Suppressor macrophage (primary cell): Measurements from ENCODE around the gene NUDT15.
A peak's percentile ranks its signal among the peaks of the same experiment; 100 is the strongest.
"Not testable (repeated sequence)": the region's sequence is repeated elsewhere in the genome, so short reads cannot be mapped to it uniquely, and the experiment has no call there.

Experiments used
- DNase-seq, 4 experiments: peaks; one replicate each; pipeline ENCODE4 v3.0.0-alpha.2; 2020 to 2022
- total RNA-seq, 17 experiments: gene quantifications; one replicate each; lab custom pipeline; 2026; ENCODE audit warnings: mixed read lengths in 6 of 17, inconsistent platforms in 3 of 17; lab: John Stamatoyannopoulos, UW

The NUDT15 gene
- 3.9 to 22.2 (median 12.5) reads per million in 17 experiments for total RNA-seq

GRCh38 chr13:48037346-48038173, at the start of gene NUDT15:
Gene NUDT15, plus strand, starts transcription at chr13:48037726. Its CDS starts 21 bp downstream, at chr13:48037747.
- DNase-seq = peak; percentile 97 to 98 (median 98)

- no peak for DNase-seq
Observed at GRCh38 chr13:47990427-47990826, 47.1 kb upstream of the NUDT15 start.

- DNase-seq = no peak
Observed at GRCh38 chr13:47990920-47991466, 46.5 kb upstream of the NUDT15 start.

GRCh38 chr13:47991859-47992258, 45.7 kb upstream of the NUDT15 start:
- no peak for DNase-seq

- DNase-seq = no peak
Observed at GRCh38 chr13:47997384-47997783, 40.1 kb upstream of the NUDT15 start.

GRCh38 chr13:47999973-48000372, 37.6 kb upstream of the NUDT15 start:
- peak in 2 of 4 experiments; percentile 1 to 4 for DNase-seq

GRCh38 chr13:48000559-48001113, 36.9 kb upstream of the NUDT15 start:
- DNase-seq = peak in 1 of 4 experiments; percentile 19

GRCh38 chr13:48001114-48001881, 36.2 kb upstream of the NUDT15 start, which contains the start of gene SUCLA2:
Gene SUCLA2, minus strand, starts transcription at chr13:48001273. Its CDS starts 4 bp downstream, at chr13:48001269.
- peak; percentile 96 to 99 (median 98) for DNase-seq

- DNase-seq = not testable (repeated sequence)
Observed at GRCh38 chr13:48001999-48002398, 35.5 kb upstream of the NUDT15 start.

GRCh38 chr13:48004201-48004600, 33.3 kb upstream of the NUDT15 start:
- peak; percentile 42 to 70 (median 64) for DNase-seq

GRCh38 chr13:48006396-48006795, 31.1 kb upstream of the NUDT15 start:
- DNase-seq = no peak

GRCh38 chr13:48009284-48009683, 28.2 kb upstream of the NUDT15 start:
- DNase-seq = peak in 1 of 4 experiments; percentile 3

GRCh38 chr13:48010698-48011097, 26.8 kb upstream of the NUDT15 start:
- no peak for DNase-seq

GRCh38 chr13:48012668-48013067, 24.9 kb upstream of the NUDT15 start:
- no peak for DNase-seq

- DNase-seq = no peak
Observed at GRCh38 chr13:48014359-48014758, 23.2 kb upstream of the NUDT15 start.

- no peak for DNase-seq
Observed at GRCh38 chr13:48018637-48019036, 18.9 kb upstream of the NUDT15 start.

- no peak for DNase-seq
Observed at GRCh38 chr13:48019796-48020195, 17.7 kb upstream of the NUDT15 start.

- DNase-seq = no peak
Observed at GRCh38 chr13:48028066-48028465, 9.5 kb upstream of the NUDT15 start.

- DNase-seq = no peak
Observed at GRCh38 chr13:48029859-48030258, 7.7 kb upstream of the NUDT15 start.

GRCh38 chr13:48038761-48039160, 1.2 kb downstream of the NUDT15 start:
- peak in 2 of 4 experiments; percentile 7 to 12 for DNase-seq

- DNase-seq = no peak
Observed at GRCh38 chr13:48040049-48040448, 2.5 kb downstream of the NUDT15 start.

- DNase-seq = no peak
Observed at GRCh38 chr13:48040896-48041295, 3.4 kb downstream of the NUDT15 start.

GRCh38 chr13:48042894-48043293, 5.4 kb downstream of the NUDT15 start:
- DNase-seq = no peak
